Measurements from ENCODE around the gene SV2B. TPM values are rescaled to one million over a fixed set of nuclear protein-coding genes. Genes with fewer than 3 reads are reported as not detected.

SV2B gene
- total and polyA plus RNA-seq, 12 donors: 0.16 to 7.5 (median 3.0) TPM

- TF ChIP-seq, protein P1, sequence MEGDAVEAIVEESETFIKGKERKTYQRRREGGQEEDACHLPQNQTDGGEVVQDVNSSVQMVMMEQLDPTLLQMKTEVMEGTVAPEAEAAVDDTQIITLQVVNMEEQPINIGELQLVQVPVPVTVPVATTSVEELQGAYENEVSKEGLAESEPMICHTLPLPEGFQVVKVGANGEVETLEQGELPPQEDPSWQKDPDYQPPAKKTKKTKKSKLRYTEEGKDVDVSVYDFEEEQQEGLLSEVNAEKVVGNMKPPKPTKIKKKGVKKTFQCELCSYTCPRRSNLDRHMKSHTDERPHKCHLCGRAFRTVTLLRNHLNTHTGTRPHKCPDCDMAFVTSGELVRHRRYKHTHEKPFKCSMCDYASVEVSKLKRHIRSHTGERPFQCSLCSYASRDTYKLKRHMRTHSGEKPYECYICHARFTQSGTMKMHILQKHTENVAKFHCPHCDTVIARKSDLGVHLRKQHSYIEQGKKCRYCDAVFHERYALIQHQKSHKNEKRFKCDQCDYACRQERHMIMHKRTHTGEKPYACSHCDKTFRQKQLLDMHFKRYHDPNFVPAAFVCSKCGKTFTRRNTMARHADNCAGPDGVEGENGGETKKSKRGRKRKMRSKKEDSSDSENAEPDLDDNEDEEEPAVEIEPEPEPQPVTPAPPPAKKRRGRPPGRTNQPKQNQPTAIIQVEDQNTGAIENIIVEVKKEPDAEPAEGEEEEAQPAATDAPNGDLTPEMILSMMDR (IDR thresholded peaks at IDR 0.05): no peak
- no peak for TF ChIP-seq POLR2A (IDR thresholded peaks at IDR 0.05)
- intact Hi-C loops (cut with DNase I): no loop called here
- Histone ChIP-seq H3K27me3 (peaks cover 9% of the 10 kb centered on the region), H3K27ac (no peak overlapping the region), H3K4me3 (no peak overlapping the region), H3K9me3 (replicated peaks in 1 of 3) (no peaks in the 10 kb centered on the region), H3K4me1 (replicated peaks in 1 of 2) (no peaks in the 10 kb centered on the region), H3K36me3 (replicated peaks in 1 of 2) (no peaks in the 10 kb centered on the region)
- DNase-seq: no peak
- 68 to 72% (median 71%) methylated on average over 4 of the region's 4 CpGs for WGBS, 4 donors
Measured at GRCh38 chr15:91128016-91128415, 28.0 kb downstream of the SV2B start.

DNA sequence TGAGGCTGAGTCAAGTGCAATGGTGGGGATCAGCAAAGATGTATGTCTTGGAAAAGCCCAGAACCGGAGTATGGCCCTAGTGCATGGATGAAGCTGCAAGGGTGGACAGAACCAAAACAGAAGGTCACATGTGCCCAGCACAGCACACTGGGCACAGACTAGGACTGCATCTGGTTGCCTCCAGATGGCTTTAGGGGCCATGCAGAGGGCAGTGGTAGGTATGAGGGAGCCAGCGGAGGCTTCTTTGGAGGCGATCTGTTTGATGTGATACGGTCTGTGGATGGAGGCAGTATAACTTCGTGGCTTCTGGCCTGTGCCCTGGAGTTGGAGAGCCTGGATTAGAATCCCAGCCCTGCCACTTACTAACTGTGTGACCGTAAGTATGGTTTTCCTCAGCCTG is 29.4 kb downstream of the SV2B start:
- intact Hi-C loops (cut with DNase I): no loop called here
- no peak for DNase-seq

DNA sequence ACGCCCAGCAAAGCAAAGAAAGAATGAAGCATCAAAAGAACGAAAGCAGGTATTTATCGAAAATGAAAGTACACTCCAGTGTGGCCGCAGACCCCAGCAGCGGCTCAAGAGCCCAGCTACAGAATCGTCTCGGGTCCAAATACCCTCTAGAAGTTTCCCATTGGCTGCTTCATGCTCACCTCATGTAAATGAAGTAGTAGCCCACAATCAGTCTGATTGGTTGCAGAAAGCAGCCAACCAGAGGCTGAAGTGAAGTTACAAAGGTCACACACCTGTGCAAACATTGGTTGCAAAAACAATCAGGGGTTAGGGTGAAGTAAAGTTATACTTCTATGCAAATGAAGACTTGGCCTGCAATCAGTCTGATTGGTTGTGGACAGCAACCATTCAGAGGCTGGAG is 32.0 kb downstream of the SV2B start:
- TF ChIP-seq, protein P1 (IDR thresholded peaks at IDR 0.05): no peak
- TF ChIP-seq POLR2A (IDR thresholded peaks at IDR 0.05): no peak
- intact Hi-C loops (cut with DNase I): no loop called here
- Histone ChIP-seq H3K4me1 (replicated peaks in 1 of 2) (no peaks in the 10 kb centered on the region), H3K4me3 (no peak overlapping the region), H3K9me3 (replicated peaks in 1 of 3) (no peaks in the 10 kb centered on the region), H3K36me3 (replicated peaks in 1 of 2) (no peaks in the 10 kb centered on the region), H3K27me3 (peaks cover 8% of the 10 kb centered on the region), H3K27ac (no peak overlapping the region)
- no peak for DNase-seq
- WGBS, 4 donors: 82 to 93% (median 86%) methylated on average over 7 of the region's 7 CpGs

More for the DNA sequence above, 29.4 kb downstream of the SV2B start:
- H3K4me1 ChIP-seq (replicated peaks in 1 of 2): no peaks in the 10 kb centered on the region
- no peaks in the 10 kb centered on the region for H3K9me3 ChIP-seq (replicated peaks in 1 of 3)
- no peaks in the 10 kb centered on the region for H3K36me3 ChIP-seq (replicated peaks in 1 of 2)
- H3K27me3 ChIP-seq: peaks cover 8% of the 10 kb centered on the region
- TF ChIP-seq, protein P1 (IDR thresholded peaks at IDR 0.05): no peak
- TF ChIP-seq POLR2A (IDR thresholded peaks at IDR 0.05): no peak
- WGBS, 4 donors: 89 to 92% (median 92%) methylated on average over 6 of the region's 6 CpGs
- no peak overlapping the region for H3K4me3 ChIP-seq
- H3K27ac ChIP-seq: no peak overlapping the region

DNA sequence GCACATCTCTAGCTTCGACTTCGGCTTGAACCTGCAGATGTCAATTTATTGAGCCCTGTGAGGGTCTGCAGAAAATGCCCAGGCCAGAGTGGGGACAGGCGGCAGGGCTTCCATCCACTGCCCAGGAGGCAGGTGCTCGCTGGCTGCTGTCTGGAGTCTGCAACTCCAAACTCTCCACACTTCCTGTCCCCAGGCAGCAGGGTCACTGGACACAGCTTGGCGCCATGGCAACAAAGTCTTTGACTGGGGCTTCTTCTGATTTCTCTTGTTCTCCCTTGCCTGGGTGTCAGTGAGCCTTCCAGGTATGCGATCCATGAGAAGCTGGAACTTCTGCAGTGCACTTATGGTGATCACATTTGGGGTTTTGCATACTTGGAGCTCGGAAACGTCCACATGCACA is 33.5 kb downstream of the SV2B start:
- H3K4me1 ChIP-seq (replicated peaks in 1 of 2): no peaks in the 10 kb centered on the region
- TF ChIP-seq, protein P1 (IDR thresholded peaks at IDR 0.05): no peak
- no peak for TF ChIP-seq POLR2A (IDR thresholded peaks at IDR 0.05)
- no peak overlapping the region for H3K4me3 ChIP-seq
- 83 to 87% (median 86%) methylated on average over 7 to 8 of the region's 8 CpGs for WGBS, 4 donors
- DNase-seq: no peak
- no peaks in the 10 kb centered on the region for H3K36me3 ChIP-seq (replicated peaks in 1 of 2)
- intact Hi-C loops (cut with DNase I): no loop called here
- no peaks in the 10 kb centered on the region for H3K9me3 ChIP-seq (replicated peaks in 1 of 3)
- H3K27ac ChIP-seq: no peak overlapping the region
- peaks cover 3% of the 10 kb centered on the region for H3K27me3 ChIP-seq

All from adrenal gland (tissue), 12 donors.